Measurements from ENCODE around the gene RIBC2. TPM values are rescaled to one million over a fixed set of nuclear protein-coding genes. Genes with fewer than 3 reads are reported as not detected.

Gene RIBC2
- 1.8 and 2.1 TPM in 2 replicates for total RNA-seq

GRCh38 chr22:45413368-45414211 is at the start of gene RIBC2, which contains the start of gene SMC1B:
Gene RIBC2, plus strand, starts transcription at chr22:45413693. Its CDS starts 194 bp downstream, at chr22:45413887.
Gene SMC1B, minus strand, starts transcription at chr22:45413599. Its CDS starts 32 bp downstream, at chr22:45413567.

Other genes starting within 250 kb of the RIBC2 start
- 99.2 and 105 TPM in 2 replicates for gene NUP50, start 249.8 kb upstream of the RIBC2 start, total RNA-seq
- 31.5 and 36.2 TPM in 2 replicates for gene KIAA0930, start 172.8 kb upstream of the RIBC2 start, total RNA-seq
- not detected in 2 replicates for gene UPK3A, start 128.7 kb upstream of the RIBC2 start, total RNA-seq
- gene FAM118A, start 103.8 kb upstream of the RIBC2 start, total RNA-seq, result 18.4 and 61.2 TPM in 2 replicates
- gene SMC1B, start 94 bp upstream of the RIBC2 start, total RNA-seq, result not detected in 2 replicates
- 0.14 and 0.66 TPM in 2 replicates for gene FBLN1, start 89.2 kb downstream of the RIBC2 start, total RNA-seq